Panc1 (cell line): ENCODE results near the gene KIF1A. TPM values are rescaled to one million over a fixed set of nuclear protein-coding genes. Genes with fewer than 3 reads are reported as not detected.
"Not testable (repeated sequence)": the region's sequence is repeated elsewhere in the genome, so short reads cannot be mapped to it uniquely, and the experiment has no call there.

ENCODE experiments used
- ATAC-seq: fragments of 200-7000 bp; cut with Tn5 transposase; 2 replicates; pipeline ENCODE4 v1.9.1; 2020; ENCODE audit warnings: mild to moderate bottlenecking, moderate library complexity
- BruUV-seq: library from RNA; stranded (reverse); fragments of 400-500 nt; replicated peaks from 2 replicates; lab custom pipeline; 2021; lab: Mats Ljungman, UMichigan
- CTCF ChIA-PET: fragments of 300-600 bp; sonication (Branson Sonifier 250); formaldehyde crosslinking; loops from one replicate; lab custom pipeline; 2022; ENCODE audit warnings: antibody characterized with exemption; lab: Charles Lee
- POLR2A ChIA-PET: fragments of 300-600 bp; sonication (Branson Sonifier 250); formaldehyde crosslinking; loops from one replicate; lab custom pipeline; 2022; ENCODE audit warnings: antibody characterized with exemption; lab: Charles Lee
- DNase-seq: peaks from one replicate; pipeline ENCODE4 v3.0.0-alpha.2; 2010; ENCODE audit warnings: low read depth, low spot score
- H3K27ac ChIP-seq: 2 replicates; pipeline ENCODE4 v1.5.1; 2011; ENCODE audit warnings: mild to moderate bottlenecking, low read length, inconsistent platforms
- H3K27me3 ChIP-seq: fragments of 200-500 bp; sonication (Bioruptor generic); 2 replicates; pipeline ENCODE4 v1.6.0; 2014; ENCODE audit warnings: low read length, inconsistent platforms; ENCODE audit not compliant: control insufficient read depth, insufficient read depth
- H3K36me3 ChIP-seq: fragments of 200-500 bp; sonication (Bioruptor generic); 2 replicates; pipeline ENCODE4 v1.5.1; 2014; ENCODE audit warnings: inconsistent platforms, mild to moderate bottlenecking, low read length, moderate library complexity; ENCODE audit not compliant: control insufficient read depth, insufficient read depth
- H3K4me1 ChIP-seq: 2 replicates; pipeline ENCODE4 v1.5.1; 2011; ENCODE audit warnings: inconsistent platforms, mild to moderate bottlenecking, low read length, moderate library complexity; ENCODE audit not compliant: control insufficient read depth, insufficient read depth
- H3K4me3 ChIP-seq, 2 experiments: 2 replicates each; pipeline ENCODE4 v1.5.1; 2011 to 2012; ENCODE audit warnings: low read depth in 2 of 2, low read length in 2 of 2, mild to moderate bottlenecking in 2 of 2, inconsistent platforms in 1 of 2, moderate library complexity in 1 of 2
- H3K9me3 ChIP-seq: fragments of 200-500 bp; sonication (Bioruptor generic); 2 replicates; pipeline ENCODE4 v1.5.1; 2014; ENCODE audit warnings: low read depth, mild to moderate bottlenecking, inconsistent platforms, low read length, moderate library complexity; ENCODE audit not compliant: control insufficient read depth, insufficient read depth
- POLR2AphosphoS5 ChIP-seq: IDR thresholded peaks from 2 replicates; pipeline ENCODE4 v1.6.1; 2012; ENCODE audit warnings: mild to moderate bottlenecking, low read depth, low read length, moderate library complexity
- SIN3A ChIP-seq: IDR thresholded peaks from 2 replicates; pipeline ENCODE4 v1.6.1; 2012; ENCODE audit warnings: low read depth, mild to moderate bottlenecking, low read length, moderate library complexity, borderline replicate concordance; ENCODE audit not compliant: insufficient read depth
- TCF7L2 ChIP-seq: IDR thresholded peaks from 2 replicates; pipeline ENCODE4 v1.6.1; 2011; ENCODE audit warnings: mild to moderate bottlenecking, low read depth, low read length, inconsistent platforms
- in situ Hi-C: cut with HindIII; loops from 2 replicates; pipeline ENCODE4 v1.10.0; 2016; ENCODE audit warnings: low sequenced_read_pairs, low pct_unique_long_range_greater_than_20kb
- intact Hi-C: fragments of 100-400 bp; cut with micrococcal nuclease; formaldehyde crosslinking; loops from one replicate; pipeline ENCODE4 v1.10.0; 2022; ENCODE audit not compliant: unreplicated experiment
- total RNA-seq: library from RNA; stranded (reverse); gene quantifications from one replicate; pipeline ENCODE4 v1.2.1, GENCODE V29; 2021; ENCODE audit not compliant: unreplicated experiment
- TF ChIP-seq, protein P1 (sequence below): fragments of 450-650 bp; IDR thresholded peaks from 2 replicates; pipeline ENCODE4 v1.5.1; 2017; ENCODE audit warnings: mild to moderate bottlenecking
- TF ChIP-seq, protein P2 (sequence below), 2 experiments: IDR thresholded peaks; 2 replicates each; pipeline ENCODE4 v1.6.1; 2011 to 2012; ENCODE audit warnings: low read depth in 2 of 2, control low read depth in 1 of 2, low read length in 1 of 2, mild to moderate bottlenecking in 1 of 2, moderate library complexity in 1 of 2; ENCODE audit not compliant: insufficient read depth in 1 of 2

KIF1A gene
- total RNA-seq, 1 experiment from 2014 or later: 132 TPM

GRCh38 chr2:240847817-240848216, 27.8 kb upstream of the KIF1A start:
- Histone ChIP-seq H3K4me1 (no peaks in the 10 kb centered on the region), H3K9me3 (no peaks in the 10 kb centered on the region), H3K36me3 (no peaks in the 10 kb centered on the region), H3K4me3 (no peak overlapping the region), H3K27me3 (0 out of 2 replicates have a peak, but pooled peaks cover 2% of the 10 kb centered on the region), H3K27ac (no peak overlapping the region)
- ChIA-PET CTCF (no interaction called here), POLR2A (no interaction called here)
- no peak for ATAC-seq
- intact Hi-C loops (no loop called here), in situ Hi-C loops (no loop called here)
- DNase-seq: no peak
- BruUV-seq: no TSS peak
- TF ChIP-seq POLR2AphosphoS5: no peak
- TF ChIP-seq TCF7L2: no peak
- TF ChIP-seq SIN3A: no peak
- TF ChIP-seq, protein P1, sequence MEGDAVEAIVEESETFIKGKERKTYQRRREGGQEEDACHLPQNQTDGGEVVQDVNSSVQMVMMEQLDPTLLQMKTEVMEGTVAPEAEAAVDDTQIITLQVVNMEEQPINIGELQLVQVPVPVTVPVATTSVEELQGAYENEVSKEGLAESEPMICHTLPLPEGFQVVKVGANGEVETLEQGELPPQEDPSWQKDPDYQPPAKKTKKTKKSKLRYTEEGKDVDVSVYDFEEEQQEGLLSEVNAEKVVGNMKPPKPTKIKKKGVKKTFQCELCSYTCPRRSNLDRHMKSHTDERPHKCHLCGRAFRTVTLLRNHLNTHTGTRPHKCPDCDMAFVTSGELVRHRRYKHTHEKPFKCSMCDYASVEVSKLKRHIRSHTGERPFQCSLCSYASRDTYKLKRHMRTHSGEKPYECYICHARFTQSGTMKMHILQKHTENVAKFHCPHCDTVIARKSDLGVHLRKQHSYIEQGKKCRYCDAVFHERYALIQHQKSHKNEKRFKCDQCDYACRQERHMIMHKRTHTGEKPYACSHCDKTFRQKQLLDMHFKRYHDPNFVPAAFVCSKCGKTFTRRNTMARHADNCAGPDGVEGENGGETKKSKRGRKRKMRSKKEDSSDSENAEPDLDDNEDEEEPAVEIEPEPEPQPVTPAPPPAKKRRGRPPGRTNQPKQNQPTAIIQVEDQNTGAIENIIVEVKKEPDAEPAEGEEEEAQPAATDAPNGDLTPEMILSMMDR: no peak
- TF ChIP-seq, protein P2, sequence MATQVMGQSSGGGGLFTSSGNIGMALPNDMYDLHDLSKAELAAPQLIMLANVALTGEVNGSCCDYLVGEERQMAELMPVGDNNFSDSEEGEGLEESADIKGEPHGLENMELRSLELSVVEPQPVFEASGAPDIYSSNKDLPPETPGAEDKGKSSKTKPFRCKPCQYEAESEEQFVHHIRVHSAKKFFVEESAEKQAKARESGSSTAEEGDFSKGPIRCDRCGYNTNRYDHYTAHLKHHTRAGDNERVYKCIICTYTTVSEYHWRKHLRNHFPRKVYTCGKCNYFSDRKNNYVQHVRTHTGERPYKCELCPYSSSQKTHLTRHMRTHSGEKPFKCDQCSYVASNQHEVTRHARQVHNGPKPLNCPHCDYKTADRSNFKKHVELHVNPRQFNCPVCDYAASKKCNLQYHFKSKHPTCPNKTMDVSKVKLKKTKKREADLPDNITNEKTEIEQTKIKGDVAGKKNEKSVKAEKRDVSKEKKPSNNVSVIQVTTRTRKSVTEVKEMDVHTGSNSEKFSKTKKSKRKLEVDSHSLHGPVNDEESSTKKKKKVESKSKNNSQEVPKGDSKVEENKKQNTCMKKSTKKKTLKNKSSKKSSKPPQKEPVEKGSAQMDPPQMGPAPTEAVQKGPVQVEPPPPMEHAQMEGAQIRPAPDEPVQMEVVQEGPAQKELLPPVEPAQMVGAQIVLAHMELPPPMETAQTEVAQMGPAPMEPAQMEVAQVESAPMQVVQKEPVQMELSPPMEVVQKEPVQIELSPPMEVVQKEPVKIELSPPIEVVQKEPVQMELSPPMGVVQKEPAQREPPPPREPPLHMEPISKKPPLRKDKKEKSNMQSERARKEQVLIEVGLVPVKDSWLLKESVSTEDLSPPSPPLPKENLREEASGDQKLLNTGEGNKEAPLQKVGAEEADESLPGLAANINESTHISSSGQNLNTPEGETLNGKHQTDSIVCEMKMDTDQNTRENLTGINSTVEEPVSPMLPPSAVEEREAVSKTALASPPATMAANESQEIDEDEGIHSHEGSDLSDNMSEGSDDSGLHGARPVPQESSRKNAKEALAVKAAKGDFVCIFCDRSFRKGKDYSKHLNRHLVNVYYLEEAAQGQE (IDR thresholded peaks at IDR 0.05; ENCODE audit: insufficient read depth in 1 of 2, low read depth in 2 of 2, low read length in 1 of 2): no peak

DNA sequence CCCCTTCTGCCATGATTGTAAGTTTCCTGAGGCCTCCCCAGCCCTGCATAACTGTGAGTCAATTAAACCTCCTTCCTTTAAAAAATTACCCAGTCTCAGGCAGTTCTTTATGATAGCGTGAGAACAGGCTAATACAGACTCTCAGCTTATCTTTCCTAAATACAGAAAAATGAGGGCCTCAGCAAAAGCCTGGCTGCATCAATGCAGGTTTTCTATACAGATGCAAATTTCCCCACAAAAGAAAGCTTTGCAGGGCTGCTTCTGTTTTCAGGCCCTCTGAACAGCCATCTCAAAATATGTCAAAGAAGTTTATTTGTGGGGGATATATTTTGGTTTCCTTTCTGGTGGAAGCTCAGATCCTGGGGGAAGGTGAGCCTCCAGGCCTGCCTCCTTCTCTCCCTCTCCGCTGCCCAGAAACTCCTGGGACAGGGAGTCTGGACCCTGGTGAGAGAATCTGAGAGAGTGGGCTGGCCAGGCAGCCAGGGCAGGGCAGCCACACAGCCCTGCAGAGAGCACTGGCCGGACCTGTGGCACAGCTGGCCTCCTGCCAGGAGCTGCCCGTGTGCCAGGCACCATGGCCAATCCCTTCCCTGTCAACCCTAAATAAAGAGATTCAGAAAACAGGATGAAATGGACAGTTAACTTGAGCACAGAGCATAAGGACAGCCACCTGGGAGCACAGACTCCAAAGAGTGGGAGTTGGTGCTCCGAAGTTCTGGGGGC, 27.0 kb upstream of the KIF1A start:
- Histone ChIP-seq H3K9me3 (no peaks in the 10 kb centered on the region), H3K36me3 (no peaks in the 10 kb centered on the region), H3K27me3 (0 out of 2 replicates have a peak, but pooled peaks cover 2% of the 10 kb centered on the region), H3K4me1 (no peaks in the 10 kb centered on the region), H3K27ac (no peak overlapping the region), H3K4me3 (no peak overlapping the region)
- in situ Hi-C loops (no loop called here), intact Hi-C loops (no loop called here)
- DNase-seq (no peak), ATAC-seq (no peak)
- CTCF ChIA-PET: no interaction called here
- no TSS peak for BruUV-seq
- POLR2A ChIA-PET: no interaction called here
- TF ChIP-seq POLR2AphosphoS5 (no peak), TCF7L2 (no peak), SIN3A (no peak)
- TF ChIP-seq, protein P1: no peak
- TF ChIP-seq, protein P2 (IDR thresholded peaks at IDR 0.05; ENCODE audit: insufficient read depth in 1 of 2, low read depth in 2 of 2, low read length in 1 of 2): no peak

DNA sequence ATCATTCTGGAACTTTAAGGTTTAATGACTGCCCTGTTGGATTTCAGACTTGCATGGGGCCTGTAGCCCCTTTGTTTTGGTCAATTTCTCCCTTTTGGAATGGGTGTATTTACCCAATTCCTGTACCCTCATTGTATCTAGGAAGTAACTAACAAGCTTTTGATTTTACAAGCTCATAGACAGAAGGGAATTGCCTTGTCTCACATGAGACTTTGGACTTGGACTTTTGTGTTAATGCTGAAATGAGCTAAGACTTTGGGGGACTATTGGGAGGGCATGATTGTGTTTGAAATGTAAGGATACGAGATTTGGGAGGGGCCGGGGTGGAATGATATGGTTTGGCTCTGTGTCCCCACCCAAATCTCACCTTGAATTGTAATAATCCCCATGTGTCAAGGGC, 26.3 kb upstream of the KIF1A start:
- H3K36me3 ChIP-seq, DNase-seq, CTCF ChIA-PET, intact Hi-C loops, H3K27ac ChIP-seq, in situ Hi-C loops, BruUV-seq, H3K27me3 ChIP-seq, POLR2A ChIA-PET, H3K9me3 ChIP-seq, H3K4me1 ChIP-seq, ATAC-seq, H3K4me3 ChIP-seq: not testable (repeated sequence)
